K562 (cell line): ENCODE data around the gene ZNF235. TPM values are rescaled to one million over a fixed set of nuclear protein-coding genes. Genes with fewer than 3 reads are reported as not detected.

Source experiments
- ATAC-seq: fragments of 200-7000 bp; cut with Tn5 transposase; 3 replicates; pipeline ENCODE4 v1.9.1; 2020; ENCODE audit warnings: moderate library complexity
- BruUV-seq: library from RNA; stranded (reverse); fragments of 400-500 nt; replicated peaks from 2 replicates; lab custom pipeline; 2021; lab: Mats Ljungman, UMichigan
- CTCF ChIA-PET: fragments of 300-600 bp; formaldehyde crosslinking; extraction: SDS; loops from one replicate; lab custom pipeline; 2021; ENCODE audit warnings: low intra/inter-chr PET ratio; lab: Yijun Ruan, JAX
- POLR2A ChIA-PET: fragments of 300-600, 350-650 bp; sonication (Branson Sonifier 250); formaldehyde crosslinking; extraction: SDS; loops from one replicate; lab custom pipeline; 2021; ENCODE audit warnings: antibody characterized with exemption, inconsistent platforms; lab: Yijun Ruan, JAX
- DNase-seq, 4 experiments: peaks; one replicate each; pipeline versions ENCODE4 v3.0.0 to v3.0.0-alpha.2; 2011 to 2018; ENCODE audit warnings: low spot score in 3 of 4, mixed read lengths in 3 of 4; ENCODE audit errors: extremely low read depth in 1 of 4
- FAIRE-seq: peaks from 2 replicates; lab custom pipeline; 2011; peaks lifted over from hg19 to GRCh38; lab: Jason Lieb, UNC
- H2AFZ ChIP-seq: 2 replicates; pipeline ENCODE4 v1.6.0; 2011; ENCODE audit warnings: low read depth, low read length, control low read depth, inconsistent platforms
- H3K27ac ChIP-seq: fragments of 200-600 bp; 3 replicates; pipeline ENCODE4 v1.8.0; 2011; ENCODE audit warnings: low read depth, mild to moderate bottlenecking, control low read depth, inconsistent platforms, low read length, moderate library complexity, mixed read lengths; ENCODE audit errors: extremely low read depth
- H3K27me3 ChIP-seq, 2 experiments: fragments of 300-600 bp in 1 of 2; 2 replicates in 1 of 2; 3 replicates in 1 of 2; pipeline versions ENCODE4 v1.6.0 to v1.8.0; 2011; ENCODE audit warnings: inconsistent platforms in 2 of 2, low read length in 2 of 2, mild to moderate bottlenecking in 1 of 2, mixed read lengths in 1 of 2, moderate library complexity in 1 of 2; ENCODE audit not compliant: control insufficient read depth in 2 of 2, insufficient read depth in 2 of 2
- H3K36me3 ChIP-seq: fragments of 300-600 bp; 3 replicates; pipeline ENCODE4 v1.8.0; 2011; ENCODE audit warnings: mild to moderate bottlenecking, low read length, inconsistent platforms; ENCODE audit not compliant: control insufficient read depth, insufficient read depth
- H3K4me1 ChIP-seq, 2 experiments: fragments of 200-600 bp in 1 of 2; replicated peaks in 1 of 2; 2 replicates in 1 of 2; 3 replicates in 1 of 2; pipeline versions ENCODE4 v1.5.1 to v1.8.0; 2011; ENCODE audit warnings: inconsistent platforms in 2 of 2, low read length in 2 of 2, mild to moderate bottlenecking in 1 of 2, mixed read lengths in 1 of 2, moderate library complexity in 1 of 2; ENCODE audit not compliant: control insufficient read depth in 2 of 2, insufficient read depth in 2 of 2
- H3K4me2 ChIP-seq: 2 replicates; pipeline ENCODE4 v1.6.1; 2011; ENCODE audit warnings: low read length, control low read depth, inconsistent platforms, mixed read lengths; ENCODE audit not compliant: insufficient read depth
- H3K4me3 ChIP-seq: fragments of 200-600 bp; sonication (generic), shearing (Covaris generic); 2 replicates; pipeline ENCODE4 v1.5.1; 2016; ENCODE audit warnings: control low read depth, inconsistent platforms
- H3K79me2 ChIP-seq: fragments of 200-600 bp; 3 replicates; pipeline ENCODE4 v1.8.0; 2011; ENCODE audit warnings: low read length, inconsistent platforms; ENCODE audit not compliant: control insufficient read depth, insufficient read depth
- H3K9ac ChIP-seq, 2 experiments: 2 replicates each; pipeline versions ENCODE4 v1.6.0 to v1.6.1; 2011; ENCODE audit warnings: low read depth in 2 of 2, low read length in 2 of 2, control low read depth in 1 of 2, inconsistent platforms in 1 of 2, mild to moderate bottlenecking in 1 of 2, mixed read lengths in 1 of 2; ENCODE audit not compliant: insufficient read depth in 1 of 2
- H3K9me1 ChIP-seq: one replicate; pipeline ENCODE4 v1.6.0; 2011; ENCODE audit warnings: inconsistent platforms, mild to moderate bottlenecking, low read length, moderate library complexity; ENCODE audit not compliant: control insufficient read depth, insufficient read depth
- H3K9me3 ChIP-seq: replicated peaks from 2 replicates; pipeline ENCODE4 v1.5.1; 2011; ENCODE audit warnings: low read depth, low read length, inconsistent platforms; ENCODE audit not compliant: control insufficient read depth, insufficient read depth
- H4K20me1 ChIP-seq: replicated peaks from 2 replicates; pipeline ENCODE4 v1.6.1; 2011; ENCODE audit warnings: low read length, inconsistent platforms, mixed read lengths; ENCODE audit not compliant: control insufficient read depth, insufficient read depth
- BCOR ChIP-seq: fragments of 450-650 bp; IDR thresholded peaks from 2 replicates; pipeline ENCODE4 v1.6.1; 2016
- CTCF ChIP-seq, 3 experiments: IDR thresholded peaks in 2 of 3; conservative IDR thresholded peaks in 1 of 3; 2 replicates each; pipeline ENCODE4 v1.5.1; 2011 to 2012; ENCODE audit warnings: low read length in 3 of 3, mild to moderate bottlenecking in 3 of 3, control low read depth in 2 of 3, improper control_type of control experiment in 1 of 3, inconsistent platforms in 1 of 3, low read depth in 1 of 3, mixed read lengths in 1 of 3, moderate library complexity in 1 of 3; ENCODE audit not compliant: insufficient read depth in 2 of 3
- HMBOX1 ChIP-seq: sonication (generic); IDR thresholded peaks from 2 replicates; pipeline ENCODE4 v1.6.1; 2016
- MAZ ChIP-seq, 2 experiments: fragments of 450-650 bp in 1 of 2; sonication (generic) in 1 of 2; formaldehyde crosslinking; IDR thresholded peaks in 1 of 2; conservative IDR thresholded peaks in 1 of 2; 2 replicates each; pipeline versions ENCODE4 v1.4.0 to v1.5.0; 2020; ENCODE audit warnings: mild to moderate bottlenecking in 1 of 2, missing genetic modification reagents in 1 of 2
- MIER1 ChIP-seq: fragments of 450-650 bp; IDR thresholded peaks from 2 replicates; pipeline ENCODE4 v1.6.1; 2016; ENCODE audit warnings: antibody characterized with exemption, mild to moderate bottlenecking, low read depth
- NFATC3 ChIP-seq: fragments of 450-650 bp; IDR thresholded peaks from 2 replicates; pipeline ENCODE4 v1.6.1; 2017; ENCODE audit warnings: mild to moderate bottlenecking
- NR0B1 ChIP-seq: fragments of 450-650 bp; IDR thresholded peaks from one replicate; pipeline ENCODE4 v1.6.1; 2018; ENCODE audit warnings: mild to moderate bottlenecking, moderate library complexity; ENCODE audit not compliant: partially characterized antibody
- RBM39 ChIP-seq: fragments of 200-400 bp; formaldehyde crosslinking; optimal IDR thresholded peaks from 2 replicates; pipeline ENCODE3; 2018; ENCODE audit warnings: low read depth, low read length
- SRSF7 ChIP-seq: fragments of 200-400 bp; formaldehyde crosslinking; optimal IDR thresholded peaks from 2 replicates; pipeline ENCODE3; 2017; ENCODE audit warnings: mild to moderate bottlenecking, low read depth, low read length
- ZBTB5 ChIP-seq: fragments of 450-650 bp; IDR thresholded peaks from 2 replicates; pipeline ENCODE4 v1.6.1; 2017; ENCODE audit warnings: antibody characterized with exemption
- ZNF609 ChIP-seq: sonication (generic); formaldehyde crosslinking; IDR thresholded peaks from 2 replicates; pipeline ENCODE4 v1.8.1; 2023; ENCODE audit warnings: missing genetic modification reagents, mild to moderate bottlenecking, borderline replicate concordance
- WGBS: fragments of 100-300 bp; shearing (Covaris generic); methylation state at CpG from one replicate; pipeline ENCODE4 v1.1.6; 2016; ENCODE audit warnings: low coverage, mixed read lengths; ENCODE audit not compliant: insufficient coverage; ENCODE audit errors: missing lambda C conversion rate; 5-methylcytosine and 5-hydroxymethylcytosine counted together
- in situ Hi-C: fragments of 300-500 bp; cut with MboI; formaldehyde crosslinking; loops from 4 replicates; pipeline ENCODE4 v1.15.0; 2018; ENCODE audit warnings: inconsistent platforms, mixed read lengths
- intact Hi-C: fragments of 100-400 bp; cut with micrococcal nuclease; formaldehyde crosslinking; loops from 2 replicates; pipeline ENCODE4 v1.14.2; 2022
- polyA plus RNA-seq, 8 experiments: library from polyadenylated mRNA; depleted of rRNA in 4 of 8; stranded (reverse) in 5 of 8; unstranded in 3 of 8; fragments of >200 nt; fragmentation: Nextera tagmentation in 2 of 8; fragmentation: Illumina TruSeq in 1 of 8; extraction: Ambion mirVana in 2 of 8; extraction: Trizol in 1 of 8; gene quantifications; 2 replicates each; pipeline versions ENCODE4 v1.2.1 to v1.2.3, GENCODE V29; 2011 to 2014; ENCODE audit warnings: inconsistent platforms in 1 of 8, missing spikeins in 1 of 8
- total RNA-seq, 7 experiments: library from RNA; depleted of rRNA in 6 of 7; stranded (reverse); fragments of >200 nt in 6 of 7; fragmentation: Illumina TruSeq in 2 of 7; extraction: Trizol in 2 of 7; gene quantifications; 2 replicates each; pipeline versions ENCODE4 v1.2.1 to v1.2.3, GENCODE V29; 2011 to 2021; ENCODE audit warnings: low replicate concordance in 1 of 7

ZNF235 gene
- total and polyA plus RNA-seq, 9 of the 15 experiments (the other 6 are each of a cell fraction or from before 2014, with no cell fraction given) = 0.68 to 2.9 (median 1.3) TPM

GRCh38 chr19:44278181-44278690 lies 26.6 kb downstream of the ZNF235 start:
- ChIA-PET CTCF (no interaction called here), POLR2A (no interaction called here)
- Histone ChIP-seq H3K9me1 (no peaks in the 10 kb centered on the region), H3K4me2 (no peak overlapping the region), H3K79me2 (no peaks in the 10 kb centered on the region), H2AFZ (no peak overlapping the region), H3K36me3 (no peaks in the 10 kb centered on the region), H3K9me3 (0 out of 2 replicates have a peak, but pooled peaks cover 1% of the 10 kb centered on the region), H3K4me1 (no peaks in the 10 kb centered on the region), H3K9ac (no peak overlapping the region), H3K27ac (no peak overlapping the region), H3K27me3 (no peaks in the 10 kb centered on the region), H3K4me3 (no peak overlapping the region), H4K20me1 (no peaks in the 10 kb centered on the region)
- no peak for DNase-seq
- intact Hi-C loops = no loop called here
- no peak for ATAC-seq
- BruUV-seq = no TSS peak
- WGBS = 4% methylated on average over 4 of the region's 4 CpGs
- in situ Hi-C loops = no loop called here
- FAIRE-seq = no peak
- no peak for TF ChIP-seq ZNF609 (CRISPR knock-in tag)
- no peak for TF ChIP-seq CTCF (IDR thresholded peaks at IDR 0.05 in 2 of 3, conservative IDR thresholded peaks at IDR 0.05 in 1 of 3; ENCODE audit: insufficient read depth in 2 of 3, low read depth in 1 of 3, low read length in 3 of 3)
- no peak for TF ChIP-seq SRSF7
- no peak for TF ChIP-seq MAZ (CRISPR knock-in tag; conservative IDR thresholded peaks at IDR 0.05 in 1 of 2, IDR thresholded peaks at IDR 0.05 in 1 of 2)
- no peak for TF ChIP-seq MIER1
- TF ChIP-seq RBM39 = no peak
- no peak for TF ChIP-seq NFATC3
- no peak for TF ChIP-seq ZBTB5
- no peak for TF ChIP-seq NR0B1
- no peak for TF ChIP-seq HMBOX1
- no peak for TF ChIP-seq BCOR
